T-helper 22 cell (primary cell): ENCODE results near the gene ANP32D.
"Not testable (repeated sequence)": the region's sequence is repeated elsewhere in the genome, so short reads cannot be mapped to it uniquely, and the experiment has no call there.

Experiments
- DNase-seq: peaks from one replicate; pipeline ENCODE4 v3.0.0-alpha.2; 2020; ENCODE audit warnings: low read depth

The ANP32D gene

GRCh38 chr12:48506836-48507235 is 34.5 kb downstream of the ANP32D start:
- not testable (repeated sequence) for DNase-seq

- DNase-seq: no peak
Measured at GRCh38 chr12:48508987-48509386, 36.6 kb downstream of the ANP32D start.

DNA sequence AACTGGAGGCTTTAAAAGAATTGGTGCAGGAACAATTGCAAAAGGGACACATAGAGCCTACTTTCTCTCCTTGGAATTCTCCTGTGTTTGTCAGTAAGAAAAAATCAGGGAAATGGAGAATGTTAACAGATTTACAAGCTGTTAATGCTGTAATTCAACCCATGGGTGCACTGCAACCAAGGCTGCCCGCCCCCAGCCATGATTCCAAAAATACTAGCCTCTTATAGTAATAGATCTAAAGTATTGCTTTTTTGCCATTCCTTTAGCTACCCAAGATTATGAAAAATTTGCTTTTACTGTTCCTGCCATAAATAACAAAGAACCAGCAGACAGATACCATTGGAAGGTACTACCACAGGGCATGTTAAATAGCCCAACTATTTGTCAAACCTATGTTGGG is 37.8 kb downstream of the ANP32D start:
- DNase-seq: no peak

DNA sequence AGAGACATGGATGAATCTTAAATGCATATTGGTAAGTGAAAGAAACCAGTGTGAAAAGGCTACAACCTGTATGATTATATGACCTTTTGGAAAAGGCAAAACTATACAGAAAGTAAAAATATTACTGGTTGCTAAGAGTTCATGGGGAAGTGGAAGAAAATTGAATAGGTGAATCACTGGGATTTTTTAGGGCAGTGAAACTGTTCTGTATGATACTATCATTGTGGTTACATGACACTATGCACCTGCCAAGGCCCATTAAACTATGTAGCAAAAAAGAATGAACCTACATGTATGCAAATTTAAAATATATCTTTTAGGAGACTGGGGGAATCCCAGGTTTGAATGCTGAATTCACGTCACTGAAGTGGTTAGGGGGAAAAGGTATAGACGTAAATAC is 40.5 kb downstream of the ANP32D start:
- no peak for DNase-seq

DNA sequence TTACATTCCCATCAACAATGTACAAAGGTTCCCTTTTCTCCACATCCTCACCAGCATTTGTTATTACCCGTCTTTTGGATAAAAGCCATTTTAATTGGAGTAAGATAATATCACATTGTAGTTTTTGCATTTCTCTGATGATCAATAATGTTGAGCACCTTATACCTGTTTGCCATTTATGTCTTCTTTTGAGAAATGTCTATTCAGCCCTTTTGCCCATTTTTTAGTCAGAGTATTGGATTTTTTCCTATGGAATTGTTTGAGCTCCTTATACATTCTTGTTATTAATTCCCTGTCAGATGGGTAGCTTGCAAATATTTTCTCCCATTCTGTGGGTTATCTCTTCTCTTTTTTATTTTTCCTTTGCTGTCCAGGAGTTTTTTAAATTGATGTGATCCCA is 42.4 kb downstream of the ANP32D start:
- DNase-seq: no peak

DNA sequence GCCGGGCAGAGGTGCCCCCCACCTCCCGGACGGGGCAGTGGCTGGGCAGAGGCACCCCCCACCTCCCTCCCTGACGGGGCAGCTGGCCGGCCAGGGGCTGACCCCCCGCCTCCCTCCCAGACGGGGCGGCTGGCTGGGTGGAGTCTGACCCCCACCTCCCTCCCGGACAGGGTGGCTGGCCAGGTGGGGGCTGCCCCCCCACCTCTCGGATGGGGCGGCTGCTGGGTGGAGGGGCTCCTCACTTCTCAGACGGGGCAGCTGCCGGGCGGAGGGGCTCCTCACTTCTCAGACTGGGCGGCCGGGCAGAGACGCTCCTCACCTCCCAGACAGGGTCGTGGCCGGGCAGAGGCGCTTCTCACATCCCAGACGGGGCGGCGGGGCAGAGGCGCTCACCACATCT is 48.0 kb downstream of the ANP32D start:
- DNase-seq: not testable (repeated sequence)
